NCI-H82 treated with DMSO at 0.1 percent for 48 hours (cell line): Measurements from ENCODE around the gene APP.

Source experiments
- DNase-seq: peaks from one replicate; lab custom pipeline; 2025; ENCODE audit not compliant: unreplicated experiment; lab: John Stamatoyannopoulos, UW

APP gene

DNA sequence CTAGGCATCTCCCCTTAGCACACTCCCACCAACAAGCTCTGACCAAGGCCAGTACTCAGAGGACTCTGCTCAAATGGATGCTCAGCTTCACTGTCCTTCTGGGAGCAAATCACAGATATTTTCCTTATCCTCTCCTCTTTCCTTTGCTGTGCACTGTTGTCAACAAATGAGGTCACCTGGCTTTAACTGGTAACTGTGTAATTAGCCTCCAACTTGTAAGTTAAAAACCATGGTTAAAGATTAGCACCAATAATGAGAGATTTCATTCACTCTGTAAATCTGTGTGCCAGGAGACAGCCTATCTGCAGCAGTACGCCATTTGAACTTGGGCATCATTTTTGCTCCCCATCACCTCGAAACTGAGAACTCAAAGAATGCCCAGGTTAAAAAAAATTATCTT lies 286.3 kb downstream of the APP start:
- no peak for DNase-seq

DNA sequence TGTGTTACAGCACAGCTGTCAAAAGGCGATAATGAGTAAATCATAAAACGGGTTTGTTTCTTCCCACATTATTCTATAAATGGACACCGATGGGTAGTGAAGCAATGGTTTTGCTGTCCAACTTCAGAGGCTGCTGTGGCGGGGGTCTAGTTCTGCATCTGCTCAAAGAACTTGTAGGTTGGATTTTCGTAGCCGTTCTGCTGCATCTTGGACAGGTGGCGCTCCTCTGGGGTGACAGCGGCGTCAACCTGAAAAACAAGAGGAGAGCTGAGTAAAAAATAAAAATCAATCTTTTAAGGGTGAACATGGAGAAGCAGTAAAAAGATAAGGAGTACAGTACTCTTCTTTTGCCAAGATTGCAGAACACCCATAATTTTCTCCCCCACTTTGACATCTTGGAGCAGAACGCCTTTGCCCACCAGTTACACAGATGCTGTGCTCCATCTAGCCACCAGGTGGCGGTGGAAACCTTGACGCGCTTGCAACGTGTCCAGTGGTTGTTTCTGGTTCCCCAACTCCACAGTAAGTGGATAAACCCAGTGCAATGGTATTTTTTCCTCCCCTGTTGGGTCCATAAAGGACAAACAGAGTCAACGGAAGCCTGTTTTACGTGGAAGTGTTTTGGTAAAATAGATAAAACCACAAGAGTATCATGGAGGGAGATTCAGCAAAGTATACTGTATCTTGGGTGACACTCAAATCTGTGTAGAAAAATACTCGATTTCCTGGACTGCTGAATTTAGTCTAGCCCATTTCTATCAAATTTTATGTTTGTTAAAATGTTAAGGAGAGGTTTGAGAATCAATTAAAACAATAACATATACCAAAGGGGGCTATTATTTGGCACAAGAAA lies 288.8 kb downstream of the APP start:
- DNase-seq, result peak; percentile 1

DNA sequence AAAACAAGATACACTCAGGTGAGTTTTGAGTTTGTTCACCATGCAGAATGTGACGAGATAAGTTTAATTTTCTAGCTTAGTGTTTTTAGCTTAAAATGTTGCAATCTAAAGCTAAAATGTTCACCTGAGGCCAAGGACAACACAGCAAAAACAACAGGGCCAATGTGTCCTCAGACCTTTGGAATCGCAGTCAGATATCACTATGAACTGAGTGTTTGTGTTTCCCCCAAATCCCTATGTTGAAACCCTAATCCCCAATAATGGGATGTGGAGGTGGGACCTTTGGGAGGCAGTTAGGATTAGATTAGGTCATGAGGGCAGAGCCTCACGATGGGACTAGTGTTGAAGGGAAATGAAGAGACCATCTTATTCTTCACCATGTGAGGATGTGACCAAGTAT lies 291.4 kb downstream of the APP start:
- DNase-seq, result peak; percentile 7

DNA sequence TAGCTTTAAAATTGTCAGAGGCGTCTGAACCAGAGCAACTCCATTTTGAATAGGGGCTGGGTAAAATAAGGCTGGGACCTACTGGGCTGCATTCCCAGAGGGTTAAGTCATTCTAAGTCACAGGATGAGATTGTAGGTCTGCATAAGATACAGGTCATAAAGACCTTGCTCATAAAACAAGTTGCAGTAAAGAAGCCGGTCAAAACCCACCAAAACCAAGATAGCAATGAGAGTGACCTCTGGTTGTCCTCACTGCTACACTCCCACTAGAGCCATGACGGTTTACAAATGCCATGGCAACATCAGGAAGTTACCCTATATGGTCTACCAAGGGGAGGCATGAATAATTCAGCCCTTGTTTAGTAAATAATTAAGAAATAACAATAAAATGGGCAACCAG lies 292.2 kb downstream of the APP start:
- no peak for DNase-seq

DNA sequence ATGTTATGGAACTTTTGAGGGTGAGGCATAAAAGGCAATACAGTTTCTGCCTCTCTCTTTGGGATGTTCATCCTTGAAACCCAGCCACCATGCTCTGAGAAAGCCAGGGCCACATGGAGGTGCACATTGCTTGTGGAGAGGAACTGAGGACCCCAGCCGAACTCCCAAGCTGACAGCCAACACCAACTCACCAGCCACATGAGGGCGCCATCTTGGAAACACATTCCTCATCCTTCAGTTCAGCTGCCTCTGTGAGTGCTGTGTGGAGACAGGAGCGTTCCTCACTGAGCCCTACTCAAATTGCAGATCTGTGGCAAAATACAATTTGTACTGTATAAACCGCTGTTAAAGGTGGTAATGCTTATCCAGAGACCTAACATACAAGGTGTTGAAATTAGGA lies 298.3 kb downstream of the APP start:
- DNase-seq, result no peak

DNA sequence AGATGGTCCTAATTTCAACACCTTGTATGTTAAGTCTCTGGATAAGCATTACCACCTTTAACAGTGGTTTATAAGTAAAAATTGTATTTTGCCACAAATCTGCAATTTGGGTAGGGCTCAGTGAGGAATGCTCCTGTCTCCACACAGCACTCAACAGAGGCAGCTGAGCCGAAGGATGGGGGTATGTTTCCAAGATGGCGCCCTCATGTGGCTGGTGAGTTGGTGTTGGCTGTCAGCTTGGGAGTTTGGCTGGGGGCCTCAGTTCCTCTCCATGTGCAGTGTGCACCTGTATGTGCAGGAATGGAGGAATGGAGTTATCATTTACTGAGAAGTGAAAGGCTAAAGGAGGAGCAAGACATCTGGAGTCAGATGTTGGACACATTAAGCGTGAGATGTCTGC lies 299.0 kb downstream of the APP start:
- no peak for DNase-seq

DNA sequence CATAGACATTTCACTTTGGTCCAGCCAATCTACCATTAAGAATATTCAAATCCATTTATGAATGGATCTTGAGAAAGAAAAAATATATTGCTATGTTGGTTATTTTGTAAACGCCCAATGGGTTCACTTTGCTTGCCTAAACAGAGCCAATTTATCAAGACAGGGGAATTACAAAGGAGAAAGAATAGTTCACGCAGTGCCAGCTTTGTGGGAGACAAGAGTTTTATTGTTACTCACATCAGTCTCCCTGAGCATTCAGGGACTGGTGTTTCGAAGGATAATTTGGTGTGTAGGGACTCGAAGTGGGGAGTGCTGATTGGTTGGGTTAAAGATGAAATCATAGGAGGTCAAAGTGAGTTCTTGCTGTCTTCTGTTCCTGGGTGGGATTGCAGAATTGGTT lies 300.5 kb downstream of the APP start:
- no peak for DNase-seq

DNA sequence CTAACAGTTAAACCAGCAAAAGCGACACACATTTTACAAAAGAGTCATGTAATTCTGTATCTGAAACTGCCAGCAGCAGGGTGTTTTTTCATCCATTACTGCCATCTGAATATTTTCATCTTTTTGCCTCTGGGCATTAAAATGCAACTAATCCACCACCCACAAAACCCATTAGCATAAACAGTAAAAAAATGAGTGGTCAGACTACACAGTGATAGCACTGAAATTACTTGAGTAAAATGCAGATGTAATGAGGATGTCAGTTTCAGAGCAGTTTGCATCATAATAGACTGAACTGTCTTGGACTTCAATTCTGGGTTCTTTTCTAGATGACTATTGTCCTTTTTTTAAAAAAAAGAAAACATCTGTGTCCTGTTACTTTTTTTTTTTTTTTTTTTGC lies 303.5 kb downstream of the APP start:
- DNase-seq, result no peak

DNA sequence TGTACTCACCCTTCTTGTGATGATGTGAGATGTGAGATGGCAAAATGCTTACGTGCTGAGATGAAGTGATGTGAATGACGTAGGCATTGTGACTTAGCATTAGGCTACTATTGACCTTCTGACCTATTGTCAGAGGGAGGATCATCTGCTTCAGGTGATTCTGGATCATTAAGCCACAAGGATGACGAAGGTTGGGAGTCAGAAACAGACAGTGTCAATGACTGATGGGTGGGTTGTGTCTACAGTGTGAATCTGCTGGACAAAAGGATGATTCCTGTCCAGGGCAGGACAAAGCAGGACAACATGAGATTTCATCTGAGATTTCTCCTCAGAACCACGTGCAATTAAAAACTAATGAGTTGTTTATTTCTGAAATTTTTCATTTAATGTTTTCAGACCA lies 306.8 kb downstream of the APP start:
- DNase-seq, result no peak

DNA sequence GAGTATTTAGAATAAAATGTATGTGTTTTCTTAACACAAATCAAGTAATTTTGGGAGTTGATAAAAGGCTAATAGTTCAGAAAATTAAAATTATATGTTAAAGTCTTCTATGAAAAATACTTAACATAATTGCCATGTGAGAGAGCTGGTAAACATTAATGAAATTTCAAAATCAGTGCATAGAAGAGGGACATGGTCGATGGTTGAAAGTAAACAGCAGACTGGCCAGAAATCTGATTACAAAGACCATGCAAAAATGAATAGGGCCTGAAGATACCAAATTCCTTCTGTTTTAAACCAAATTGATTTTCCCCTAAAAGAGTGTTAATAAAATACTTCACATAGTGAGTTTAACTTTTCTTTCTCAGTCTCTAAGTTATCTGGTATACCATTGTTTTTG lies 307.5 kb downstream of the APP start:
- no peak for DNase-seq

DNA sequence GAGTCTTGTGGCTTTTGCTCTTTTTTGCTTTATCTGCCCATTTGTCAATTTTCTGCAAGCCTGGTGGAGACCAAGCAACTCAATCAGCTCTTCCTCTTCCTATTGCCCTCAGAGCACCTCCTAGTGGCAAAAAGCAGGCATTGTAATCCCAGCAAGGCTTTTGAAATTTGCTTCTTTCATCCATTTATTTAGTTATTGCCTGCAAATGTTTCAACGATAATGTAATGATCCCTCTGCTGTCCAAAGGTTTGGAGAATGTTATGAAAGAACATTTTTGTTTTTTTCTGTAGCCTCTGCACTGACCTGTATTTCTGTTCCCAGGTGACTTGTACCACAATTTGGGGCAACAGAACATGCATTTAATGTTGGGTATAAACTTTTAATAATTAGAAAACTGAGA lies 308.0 kb downstream of the APP start:
- no peak for DNase-seq

DNA sequence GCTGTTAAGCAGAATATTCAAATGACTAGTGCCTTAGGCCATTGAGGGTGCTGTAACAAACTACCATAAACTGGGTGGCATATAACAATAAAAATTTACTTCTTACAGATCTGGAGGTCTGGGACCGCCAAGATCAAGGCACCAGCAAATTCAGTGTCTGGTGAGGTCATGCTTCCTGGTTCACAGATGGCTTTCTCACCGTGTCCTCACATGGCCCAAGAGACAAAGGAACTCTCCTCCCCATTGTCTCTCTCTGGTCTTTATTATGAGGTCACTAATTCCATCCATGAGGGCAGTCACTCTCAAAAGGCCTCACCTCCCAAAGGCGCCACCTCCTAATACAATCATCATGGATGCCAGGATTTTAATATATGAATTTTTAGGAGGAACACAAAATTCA lies 308.5 kb downstream of the APP start:
- DNase-seq, result no peak

DNA sequence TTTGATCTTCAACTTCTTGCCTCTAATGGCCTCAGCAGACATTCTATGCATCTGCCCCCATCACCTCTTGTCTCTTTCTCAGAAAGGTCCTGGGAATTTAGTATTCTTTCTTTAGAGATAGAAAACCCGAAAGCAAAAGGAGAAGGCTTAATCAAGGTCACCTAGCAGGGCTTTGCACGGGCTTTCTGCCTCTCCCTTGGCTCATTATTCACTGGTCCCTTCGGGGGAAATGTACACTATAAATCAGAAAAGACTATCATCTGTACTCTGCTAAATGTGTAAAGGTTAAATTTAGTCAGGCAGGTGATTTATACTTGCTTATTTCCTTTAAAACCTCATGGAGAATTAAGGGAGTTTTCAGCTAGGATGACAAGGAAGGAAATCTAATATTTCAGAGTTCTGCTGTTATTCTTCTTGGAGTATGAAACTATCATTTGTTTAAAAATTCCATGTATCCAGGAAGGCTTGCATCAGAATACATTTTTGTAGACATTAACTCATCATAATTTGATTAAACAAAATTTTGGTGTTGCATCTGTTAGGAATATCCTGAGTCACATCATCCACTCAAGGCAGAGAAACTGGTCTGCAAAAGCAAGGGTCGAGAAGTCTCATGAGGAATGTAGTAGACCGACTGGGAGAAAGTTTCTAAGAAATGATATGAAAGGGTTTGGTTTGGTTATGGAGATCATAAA lies 311.2 kb downstream of the APP start:
- DNase-seq, result no peak

DNA sequence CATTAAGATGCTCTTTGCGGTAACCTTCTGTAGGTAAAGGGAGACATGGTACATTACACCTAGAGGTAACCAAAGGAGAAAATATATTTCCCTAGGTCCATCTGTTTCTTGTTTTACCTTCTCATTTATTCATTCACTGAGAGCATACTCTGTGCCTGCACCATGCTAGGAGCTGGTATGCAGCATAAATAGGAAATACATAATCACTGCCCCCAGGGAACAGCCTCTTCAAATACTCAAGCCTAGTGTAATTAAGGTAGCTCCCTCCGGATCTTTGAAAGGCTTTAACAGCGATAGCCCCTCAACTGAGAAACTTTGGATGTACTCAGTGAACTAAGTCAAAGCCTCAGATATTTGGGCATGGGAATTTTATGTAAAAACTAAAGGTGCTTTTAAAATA lies 312.2 kb downstream of the APP start:
- DNase-seq, result no peak

DNA sequence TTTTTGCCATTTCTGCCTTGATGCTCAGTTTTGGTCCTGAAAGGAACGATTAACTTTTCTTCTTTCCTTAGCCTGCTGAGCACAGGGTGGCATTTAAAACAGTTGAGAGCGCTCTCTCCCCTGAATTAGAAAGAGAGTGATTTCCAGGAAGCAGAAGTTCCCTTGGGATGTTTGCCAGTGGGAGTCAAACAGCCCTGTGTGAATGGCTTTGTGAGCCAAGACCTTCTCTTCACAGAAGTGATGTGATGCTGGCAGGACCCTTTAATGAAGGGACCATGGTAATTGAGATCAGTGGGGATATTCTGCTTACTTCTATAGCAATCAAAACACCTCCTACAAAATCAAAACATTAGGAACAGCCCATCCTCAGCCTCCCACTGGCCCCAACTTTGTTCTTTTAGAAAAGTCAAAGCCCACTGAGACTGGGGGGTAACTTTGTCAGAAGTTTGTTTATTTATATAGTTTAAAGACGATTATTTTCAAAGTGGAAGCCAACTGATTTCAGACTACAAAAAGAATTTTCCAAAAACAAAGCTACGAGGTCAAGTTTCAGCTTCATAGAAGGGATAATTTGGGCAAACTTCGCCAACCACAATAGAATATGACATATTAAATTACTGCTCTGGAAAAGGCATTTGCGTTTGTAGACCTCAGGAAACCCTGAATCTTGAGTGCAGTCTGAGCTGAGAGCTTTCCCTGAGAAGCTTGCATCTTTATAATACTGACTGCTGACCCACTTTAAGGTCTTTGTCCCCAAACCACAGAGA lies 313.1 kb downstream of the APP start:
- DNase-seq, result no peak

DNA sequence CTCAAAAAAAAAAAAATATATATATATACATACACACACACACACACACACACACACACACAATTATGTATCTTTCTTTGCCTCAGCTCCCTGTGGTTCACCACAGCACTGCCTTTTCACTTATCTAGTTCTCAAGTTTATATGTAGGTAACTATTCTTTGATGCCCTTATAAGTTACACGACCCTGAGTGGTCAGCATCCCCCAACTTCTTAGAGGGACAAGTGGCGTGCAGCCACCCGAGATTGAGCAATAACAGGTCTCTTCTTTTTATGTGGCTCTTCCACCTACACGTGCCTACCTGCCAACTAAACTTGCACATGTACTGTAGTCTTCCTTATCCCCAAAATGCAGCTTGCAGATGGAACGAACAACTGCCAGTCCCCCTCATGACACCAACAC lies 315.0 kb downstream of the APP start:
- DNase-seq, result no peak

DNA sequence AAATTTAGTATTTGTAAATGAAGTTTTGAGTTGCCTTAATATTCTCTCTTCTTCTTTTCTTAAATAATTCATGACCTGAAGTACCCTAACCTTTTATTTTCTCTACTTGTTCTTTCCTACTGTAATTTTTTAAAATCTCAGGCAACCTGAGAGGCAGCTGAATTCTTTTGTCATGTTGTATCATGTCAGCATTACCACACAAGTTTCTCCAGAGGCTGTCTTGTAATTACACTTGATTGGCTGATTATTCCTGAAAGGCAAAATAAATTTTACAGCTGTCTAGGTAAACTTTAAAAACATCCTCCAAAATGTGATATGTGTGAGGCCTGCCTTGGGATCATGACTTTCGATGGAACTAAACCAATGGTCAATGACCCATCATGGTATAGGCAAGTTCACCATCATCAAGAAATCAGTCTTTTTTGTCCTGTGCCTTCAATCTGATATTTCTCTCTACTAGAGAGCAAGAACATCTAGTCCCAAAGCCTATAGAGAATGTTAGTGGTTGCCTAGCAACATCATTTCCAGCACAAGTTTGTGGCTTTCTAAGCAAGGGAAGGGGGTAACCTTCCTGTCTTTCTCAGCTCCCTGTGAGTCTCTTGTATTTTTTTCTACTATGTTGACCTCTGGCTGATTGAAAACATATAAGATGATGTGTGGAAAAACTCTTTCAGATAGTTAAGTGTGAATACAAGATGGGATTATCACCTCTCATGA lies 320.3 kb downstream of the APP start:
- DNase-seq, result no peak

DNA sequence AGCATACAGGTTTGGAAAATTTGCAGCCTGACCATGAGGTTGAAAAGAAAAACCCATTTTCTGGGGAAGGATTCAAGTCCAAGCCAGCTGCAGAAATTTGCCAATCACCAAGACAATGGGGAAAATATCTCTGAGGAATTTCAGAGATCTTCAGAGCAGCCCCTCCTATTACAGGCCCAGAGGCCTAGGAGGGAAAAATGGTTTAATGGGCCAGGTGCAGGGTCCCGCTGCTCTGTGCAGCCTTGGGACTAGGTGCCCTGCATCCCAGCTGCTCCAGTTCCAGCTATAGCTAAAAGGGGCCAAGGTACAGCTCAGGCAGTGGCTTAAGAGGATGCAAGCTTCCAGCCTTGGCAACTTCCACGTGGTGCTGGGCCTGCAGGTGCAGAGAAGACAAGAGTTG lies 322.3 kb downstream of the APP start:
- no peak for DNase-seq

DNA sequence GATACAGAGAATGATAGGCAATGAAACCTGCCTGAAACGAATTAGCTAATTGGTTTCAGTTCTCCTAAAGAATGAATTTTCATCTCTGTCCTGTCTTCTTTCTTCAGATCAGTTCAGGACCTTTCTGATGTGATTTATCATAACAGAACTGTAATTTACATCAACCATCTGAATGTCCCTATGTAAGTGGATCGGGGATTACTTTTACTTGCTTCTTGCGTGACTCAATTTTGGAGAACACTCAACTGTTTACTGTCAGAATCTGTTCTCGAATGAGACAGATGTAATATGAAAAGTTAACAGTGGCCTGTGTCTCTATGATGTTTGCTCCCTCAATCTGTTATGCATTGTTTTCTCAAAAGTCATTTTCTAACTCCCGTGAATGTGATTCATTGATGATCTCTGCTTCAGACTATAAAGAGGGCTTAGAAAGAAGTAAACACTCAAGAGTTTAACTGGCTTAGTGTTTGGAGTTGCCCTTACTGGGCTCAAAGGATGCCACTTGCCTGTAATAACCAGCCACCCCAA lies 324.8 kb downstream of the APP start:
- no peak for DNase-seq

DNA sequence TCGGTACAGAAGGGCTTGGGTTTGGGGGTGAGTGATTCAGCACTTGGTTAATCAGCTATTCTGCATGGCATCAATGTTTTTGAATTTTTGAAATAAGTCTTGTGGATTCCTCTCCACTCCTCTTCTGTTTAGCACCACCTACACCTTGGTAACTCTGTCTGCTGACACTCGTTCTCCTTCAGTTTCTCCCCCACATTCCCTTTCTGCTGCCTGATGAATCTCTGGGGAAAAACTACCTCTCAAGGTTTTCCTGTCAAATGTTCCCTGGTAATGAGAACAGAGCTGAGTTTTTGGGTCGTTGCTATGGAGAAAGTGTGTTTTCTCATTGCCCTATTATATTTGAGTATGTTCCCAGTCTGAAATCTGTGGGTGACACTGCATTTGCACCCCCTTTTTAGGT lies 327.6 kb downstream of the APP start:
- no peak for DNase-seq

DNA sequence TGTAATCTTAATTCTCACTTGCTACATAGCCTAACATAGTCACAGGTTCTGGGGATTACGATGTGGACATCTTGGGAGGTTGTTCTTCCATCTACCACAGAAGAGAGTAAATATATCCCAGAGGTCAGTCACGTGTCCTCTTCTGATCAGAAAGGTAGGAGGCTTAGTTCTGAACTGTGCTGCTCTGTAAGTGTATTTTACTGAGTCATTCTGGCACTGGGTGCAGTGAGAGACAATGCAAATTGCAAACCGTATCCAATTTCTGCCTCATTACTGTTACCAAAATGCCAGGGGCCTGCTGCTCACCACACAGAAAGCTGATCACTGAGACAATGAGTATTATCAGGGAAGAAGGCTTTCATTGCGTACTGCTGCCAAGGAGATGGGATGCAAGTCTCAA lies 331.8 kb downstream of the APP start:
- no peak for DNase-seq
